ENCODE data around the gene HARBI1.

Gene HARBI1

DNA sequence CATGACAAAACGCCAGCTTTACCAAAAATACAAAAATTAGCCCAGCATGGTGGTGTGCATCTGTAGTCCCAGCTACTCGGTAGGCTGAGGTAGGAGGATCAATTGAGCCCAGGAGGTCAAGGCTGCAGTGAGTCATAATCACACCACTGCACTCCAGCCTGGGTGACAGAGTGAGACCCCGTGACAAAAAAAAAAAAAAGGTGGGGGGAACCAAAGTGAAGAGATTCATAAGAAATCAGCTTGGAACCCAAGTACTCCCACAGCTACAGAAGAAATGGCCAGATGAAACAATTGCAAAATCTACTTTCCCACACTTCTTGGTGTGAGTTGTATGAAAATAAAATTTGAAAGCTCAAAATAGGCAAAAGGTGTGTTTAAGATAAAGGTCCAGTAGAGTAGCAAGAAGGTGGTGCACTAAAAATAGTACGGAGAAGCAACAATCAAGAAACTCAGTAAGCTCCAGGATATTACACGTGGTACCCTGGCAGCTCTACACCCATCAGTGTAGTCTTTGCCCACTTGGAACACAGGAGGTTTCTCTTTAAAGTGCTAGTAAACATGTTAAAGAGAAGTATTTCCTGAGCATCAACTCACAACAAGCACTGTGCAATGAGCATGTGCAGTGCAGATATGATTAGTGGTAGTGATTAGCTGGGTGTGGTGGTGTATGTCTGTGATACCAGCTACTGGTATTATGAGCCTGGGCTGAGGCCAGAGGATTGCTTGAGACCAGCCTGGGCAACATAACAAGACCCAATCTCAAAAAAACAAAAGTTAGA lies 5.3 kb downstream of the HARBI1 start:
- no peak for DNase-seq (ENCODE audit: extremely low read depth, low read depth)
- TF ChIP-seq, protein P1, sequence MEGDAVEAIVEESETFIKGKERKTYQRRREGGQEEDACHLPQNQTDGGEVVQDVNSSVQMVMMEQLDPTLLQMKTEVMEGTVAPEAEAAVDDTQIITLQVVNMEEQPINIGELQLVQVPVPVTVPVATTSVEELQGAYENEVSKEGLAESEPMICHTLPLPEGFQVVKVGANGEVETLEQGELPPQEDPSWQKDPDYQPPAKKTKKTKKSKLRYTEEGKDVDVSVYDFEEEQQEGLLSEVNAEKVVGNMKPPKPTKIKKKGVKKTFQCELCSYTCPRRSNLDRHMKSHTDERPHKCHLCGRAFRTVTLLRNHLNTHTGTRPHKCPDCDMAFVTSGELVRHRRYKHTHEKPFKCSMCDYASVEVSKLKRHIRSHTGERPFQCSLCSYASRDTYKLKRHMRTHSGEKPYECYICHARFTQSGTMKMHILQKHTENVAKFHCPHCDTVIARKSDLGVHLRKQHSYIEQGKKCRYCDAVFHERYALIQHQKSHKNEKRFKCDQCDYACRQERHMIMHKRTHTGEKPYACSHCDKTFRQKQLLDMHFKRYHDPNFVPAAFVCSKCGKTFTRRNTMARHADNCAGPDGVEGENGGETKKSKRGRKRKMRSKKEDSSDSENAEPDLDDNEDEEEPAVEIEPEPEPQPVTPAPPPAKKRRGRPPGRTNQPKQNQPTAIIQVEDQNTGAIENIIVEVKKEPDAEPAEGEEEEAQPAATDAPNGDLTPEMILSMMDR (IDR thresholded peaks at IDR 0.05; ENCODE audit: low read depth, low read length, missing control alignments) = no peak
- no peak overlapping the region for H3K4me3 ChIP-seq (replicated peaks; ENCODE audit: low read depth, low read length)

DNA sequence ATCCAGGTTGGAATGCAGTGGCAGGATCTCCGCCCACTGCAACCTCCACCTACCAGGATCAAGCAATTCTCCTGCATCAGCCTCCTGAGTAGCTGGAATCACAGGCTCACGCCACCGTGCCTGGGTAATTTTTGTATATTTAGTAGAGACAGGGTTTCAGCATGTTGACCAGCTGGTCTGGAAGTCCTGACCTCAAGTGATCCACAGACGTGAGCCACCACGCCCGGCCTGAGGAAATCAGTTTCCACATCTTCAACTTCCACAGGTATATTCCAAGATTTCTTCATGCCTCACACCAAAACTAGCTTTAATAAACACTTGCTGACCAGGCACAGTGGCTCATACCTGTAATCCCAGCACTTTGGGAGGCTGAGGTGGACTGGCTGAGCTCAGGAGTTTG lies 7.6 kb downstream of the HARBI1 start:
- DNase-seq (ENCODE audit: extremely low read depth, low read depth) = no peak
- TF ChIP-seq, protein P1 (IDR thresholded peaks at IDR 0.05; ENCODE audit: low read depth, low read length, missing control alignments) = no peak
- H3K4me3 ChIP-seq (replicated peaks; ENCODE audit: low read depth, low read length) = no peak overlapping the region

DNA sequence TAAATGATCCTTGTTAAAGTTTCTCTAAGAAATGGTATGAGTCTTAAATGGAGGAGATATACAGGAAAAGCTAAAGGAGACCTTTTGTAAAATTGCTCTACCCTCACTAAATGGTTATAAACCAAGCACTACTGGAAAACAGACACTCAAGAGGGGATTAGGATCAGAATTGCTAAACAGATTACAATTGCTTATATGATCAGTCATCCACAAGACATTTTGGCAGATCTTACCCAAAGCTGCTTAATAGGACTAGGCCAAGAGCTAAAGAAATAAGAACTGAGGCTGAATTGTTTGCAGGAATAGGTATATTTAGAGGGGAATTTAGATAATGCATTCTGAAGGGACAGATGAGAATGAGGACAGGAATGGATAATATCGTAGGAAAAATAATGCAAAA lies 9.5 kb downstream of the HARBI1 start:
- no peak for DNase-seq (ENCODE audit: extremely low read depth, low read depth)
- TF ChIP-seq, protein P1 (IDR thresholded peaks at IDR 0.05; ENCODE audit: low read depth, low read length, missing control alignments) = no peak
- no peak overlapping the region for H3K4me3 ChIP-seq (replicated peaks; ENCODE audit: low read depth, low read length)

DNA sequence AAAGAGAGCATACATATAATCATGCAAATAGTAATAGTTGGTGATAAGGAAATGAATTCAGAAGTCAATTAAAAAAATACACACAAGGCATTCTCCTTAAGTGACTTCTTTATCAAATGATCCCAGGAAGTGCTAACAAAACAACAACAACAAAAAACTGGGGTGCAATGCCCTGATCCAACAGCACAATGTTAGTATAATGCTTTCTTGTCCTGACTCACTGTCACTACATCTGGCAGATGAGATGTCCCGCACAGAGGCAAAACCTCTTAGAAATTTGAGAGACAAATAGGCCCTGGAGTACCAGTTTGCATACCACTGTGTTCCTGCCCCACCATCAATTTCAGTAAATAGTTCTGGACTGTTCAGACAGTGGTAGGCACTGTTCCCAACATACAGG lies 12.2 kb downstream of the HARBI1 start:
- H3K4me3 ChIP-seq (replicated peaks; ENCODE audit: low read depth, low read length) = no peak overlapping the region
- TF ChIP-seq, protein P1 (IDR thresholded peaks at IDR 0.05; ENCODE audit: low read depth, low read length, missing control alignments) = no peak
- no peak for DNase-seq (ENCODE audit: extremely low read depth, low read depth)

DNA sequence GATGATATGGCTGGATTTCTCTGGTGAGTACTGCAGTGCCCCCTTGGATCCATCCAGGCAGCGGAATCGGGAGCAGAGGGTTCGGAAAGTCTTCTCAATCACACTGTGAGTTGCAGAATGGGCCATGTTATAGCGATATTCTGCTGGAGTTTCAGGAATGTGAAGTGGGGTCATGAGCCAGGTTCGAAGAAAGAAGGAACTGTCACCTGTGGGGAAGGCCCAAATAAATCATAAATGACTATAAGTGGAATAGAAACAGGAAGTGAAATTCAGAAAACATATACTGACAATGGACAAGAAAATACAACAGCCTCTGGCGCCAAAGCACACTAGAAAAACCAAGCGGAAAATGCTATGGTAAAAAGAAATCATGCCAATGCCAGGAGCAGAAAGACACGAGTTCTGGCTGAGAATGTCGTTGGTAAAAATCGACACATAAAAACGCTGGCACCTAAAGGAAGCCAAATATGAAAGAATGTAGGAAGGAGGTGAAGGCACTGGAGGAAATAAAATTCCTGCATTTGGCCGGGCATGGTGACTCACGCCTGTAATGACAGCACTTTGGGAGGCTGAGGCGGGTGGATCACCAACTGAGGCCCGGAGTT lies 13.2 kb downstream of the HARBI1 start:
- DNase-seq (ENCODE audit: extremely low read depth, low read depth) = no peak
- TF ChIP-seq, protein P1 (IDR thresholded peaks at IDR 0.05; ENCODE audit: low read depth, low read length, missing control alignments) = no peak
- no peak overlapping the region for H3K4me3 ChIP-seq (replicated peaks; ENCODE audit: low read depth, low read length)

DNA sequence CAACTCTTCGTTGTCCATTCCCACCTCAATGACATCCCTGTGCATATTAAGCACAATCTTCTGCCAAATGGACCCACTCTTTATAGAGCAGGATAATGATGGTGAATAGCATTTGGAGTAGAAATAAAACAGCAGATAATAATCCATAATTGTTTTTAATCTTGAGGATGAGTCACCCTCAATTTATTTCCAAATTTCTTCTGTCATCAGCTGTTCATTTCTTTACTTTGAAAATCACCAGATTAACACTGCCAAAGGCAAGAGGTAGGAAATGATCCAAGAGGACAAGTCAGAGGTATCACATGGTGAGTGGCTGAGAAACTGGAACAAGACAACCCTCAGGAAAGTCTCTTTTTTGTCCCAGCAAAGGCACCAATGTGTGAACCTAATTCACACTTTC lies 15.9 kb downstream of the HARBI1 start:
- TF ChIP-seq, protein P1 (IDR thresholded peaks at IDR 0.05; ENCODE audit: low read depth, low read length, missing control alignments) = no peak
- no peak for DNase-seq (ENCODE audit: extremely low read depth, low read depth)
- no peak overlapping the region for H3K4me3 ChIP-seq (replicated peaks; ENCODE audit: low read depth, low read length)

Measured in HFF-Myc (cell line).